HEK293 (cell line): ENCODE measurements around the gene TRAF7.

Experiments
- ATF2 ChIP-seq: fragments of 450-650 bp; formaldehyde crosslinking; IDR thresholded peaks from 2 replicates; pipeline ENCODE4 v1.5.1; 2016; ENCODE audit warnings: missing biosample characterization, missing genetic modification characterization, low read depth
- CTCF ChIP-seq: fragments of 450-650 bp; formaldehyde crosslinking; IDR thresholded peaks from 2 replicates; pipeline ENCODE4 v1.5.1; 2016; ENCODE audit warnings: missing biosample characterization, missing genetic modification characterization
- ZBTB1 ChIP-seq: fragments of 450-650 bp; formaldehyde crosslinking; IDR thresholded peaks from 2 replicates; pipeline ENCODE4 v1.5.1; 2016; ENCODE audit warnings: missing biosample characterization, missing genetic modification characterization
- ZFP41 ChIP-seq: fragments of 450-650 bp; formaldehyde crosslinking; IDR thresholded peaks from 2 replicates; pipeline ENCODE4 v1.5.1; 2016; ENCODE audit warnings: missing biosample characterization, missing genetic modification characterization, borderline replicate concordance
- ZNF155 ChIP-seq: fragments of 450-650 bp; formaldehyde crosslinking; IDR thresholded peaks from 2 replicates; pipeline ENCODE4 v1.5.1; 2016; ENCODE audit warnings: missing biosample characterization, missing genetic modification characterization
- ZNF2 ChIP-seq: fragments of 450-650 bp; formaldehyde crosslinking; IDR thresholded peaks from 2 replicates; pipeline ENCODE4 v1.5.1; 2016; ENCODE audit warnings: missing biosample characterization, missing genetic modification characterization
- ZNF398 ChIP-seq: fragments of 450-650 bp; formaldehyde crosslinking; IDR thresholded peaks from 2 replicates; pipeline ENCODE4 v1.5.1; 2017; ENCODE audit warnings: missing biosample characterization, missing genetic modification characterization
- ZNF416 ChIP-seq: fragments of 450-650 bp; formaldehyde crosslinking; IDR thresholded peaks from 2 replicates; pipeline ENCODE4 v1.5.1; 2016; ENCODE audit warnings: missing biosample characterization, missing genetic modification characterization
- ZNF501 ChIP-seq: fragments of 450-650 bp; formaldehyde crosslinking; IDR thresholded peaks from 2 replicates; pipeline ENCODE4 v1.5.1; 2016; ENCODE audit warnings: missing biosample characterization, missing genetic modification characterization
- ZNF555 ChIP-seq: fragments of 450-650 bp; formaldehyde crosslinking; conservative IDR thresholded peaks from 2 replicates; pipeline ENCODE4 v1.5.1; 2017; ENCODE audit warnings: missing biosample characterization, mild to moderate bottlenecking, missing genetic modification characterization, inconsistent platforms
- ZNF629 ChIP-seq: fragments of 450-650 bp; formaldehyde crosslinking; IDR thresholded peaks from 2 replicates; pipeline ENCODE4 v1.5.1; 2017; ENCODE audit warnings: missing biosample characterization, missing genetic modification characterization
- ZSCAN5A ChIP-seq: fragments of 450-650 bp; formaldehyde crosslinking; IDR thresholded peaks from 2 replicates; pipeline ENCODE4 v1.5.1; 2016; ENCODE audit warnings: missing biosample characterization, missing genetic modification characterization

GRCh38 chr16:2223221-2223941, 67.8 kb downstream of the TRAF7 start, which contains the start of gene E4F1:
- TF ChIP-seq ZSCAN5A (tag by site-specific recombination) (peak; percentile 73; the same call in 1 of the 2 replicates), ATF2 (tag by site-specific recombination) (peak; percentile 96), ZNF155 (tag by site-specific recombination) (no peak), ZNF629 (peak; percentile 92), CTCF (tag by site-specific recombination) (no peak; the same call in 1 of the 2 replicates), ZNF2 (tag by site-specific recombination) (peak; percentile 61), ZNF501 (tag by site-specific recombination) (peak; percentile 81; the same call in 1 of the 2 replicates), ZNF398 (tag by site-specific recombination) (no peak), ZFP41 (tag by site-specific recombination) (no peak), ZBTB1 (peak; percentile 91), ZNF416 (tag by site-specific recombination) (no peak), ZNF555 (no peak)
